HepG2 (cell line): ENCODE measurements around the gene FLAD1. TPM values are rescaled to one million over a fixed set of nuclear protein-coding genes. Genes with fewer than 3 reads are reported as not detected.

ENCODE experiments used
- CEBPG ChIP-seq: IDR thresholded peaks from 2 replicates; pipeline ENCODE4 v1.6.1; 2016
- FOXK1 ChIP-seq: sonication (generic); formaldehyde crosslinking; IDR thresholded peaks from 2 replicates; pipeline ENCODE4 v1.4.0; 2020; ENCODE audit warnings: low read depth, missing genetic modification reagents, borderline replicate concordance
- HCFC1 ChIP-seq: fragments of 150-350 bp; IDR thresholded peaks from 2 replicates; pipeline ENCODE4 v1.6.1; 2014; ENCODE audit warnings: low read depth, low read length
- HES4 ChIP-seq: sonication (generic); formaldehyde crosslinking; IDR thresholded peaks from 2 replicates; pipeline ENCODE4 v1.9.0; 2021; ENCODE audit warnings: mild to moderate bottlenecking, missing genetic modification reagents, borderline replicate concordance
- KMT2B ChIP-seq: IDR thresholded peaks from 2 replicates; pipeline ENCODE4 v1.6.1; 2016; ENCODE audit warnings: missing genetic modification reagents, missing compliant biosample characterization
- ZMYM4 ChIP-seq: sonication (generic); formaldehyde crosslinking; IDR thresholded peaks from 2 replicates; pipeline ENCODE4 v1.8.1; 2023; ENCODE audit warnings: mild to moderate bottlenecking, missing genetic modification reagents
- ZNF121 ChIP-seq: sonication (generic); formaldehyde crosslinking; IDR thresholded peaks from 2 replicates; pipeline ENCODE4 v1.5.0; 2020; ENCODE audit warnings: mild to moderate bottlenecking, missing genetic modification reagents
- ZNF136 ChIP-seq: sonication (generic); formaldehyde crosslinking; IDR thresholded peaks from 2 replicates; pipeline ENCODE4 v1.8.1; 2022; ENCODE audit warnings: low read depth, mild to moderate bottlenecking, moderate library complexity, missing genetic modification reagents
- ZNF264 ChIP-seq: sonication (generic); formaldehyde crosslinking; IDR thresholded peaks from 2 replicates; pipeline ENCODE4 v1.4.0; 2020; ENCODE audit warnings: missing genetic modification reagents
- ZNF484 ChIP-seq: sonication (generic); formaldehyde crosslinking; IDR thresholded peaks from 2 replicates; pipeline ENCODE4 v1.5.1; 2020; ENCODE audit warnings: mild to moderate bottlenecking, low read depth, missing genetic modification reagents, borderline replicate concordance
- ZNF598 ChIP-seq: sonication (generic); formaldehyde crosslinking; IDR thresholded peaks from 2 replicates; pipeline ENCODE4 v1.5.1; 2020; ENCODE audit warnings: mild to moderate bottlenecking, missing genetic modification reagents, borderline replicate concordance
- ZSCAN21 ChIP-seq: sonication (generic); formaldehyde crosslinking; IDR thresholded peaks from 2 replicates; pipeline ENCODE4 v1.8.0; 2022; ENCODE audit warnings: mild to moderate bottlenecking, missing genetic modification reagents, moderate library complexity, borderline replicate concordance
- ZZZ3 ChIP-seq: sonication (generic); formaldehyde crosslinking; IDR thresholded peaks from 2 replicates; pipeline ENCODE4 v1.4.0; 2020; ENCODE audit warnings: missing genetic modification reagents, mild to moderate bottlenecking, borderline replicate concordance
- polyA plus RNA-seq, 8 experiments: library from polyadenylated mRNA; depleted of rRNA in 3 of 8; stranded (reverse) in 7 of 8; unstranded in 1 of 8; fragments of >200 nt; fragmentation: Illumina TruSeq in 4 of 8; extraction: Trizol in 4 of 8; gene quantifications; 2 replicates each; pipeline versions ENCODE4 v1.2.1 to v1.2.3, GENCODE V29; 2011 to 2016; ENCODE audit warnings: low read depth in 4 of 8, missing spikeins in 1 of 8, mixed read lengths in 1 of 8; ENCODE audit not compliant: insufficient read depth in 1 of 8
- total RNA-seq, 5 experiments: library from RNA; depleted of rRNA; stranded (reverse); fragments of >200 nt; fragmentation: Illumina TruSeq; extraction: Trizol; gene quantifications; 2 replicates each; pipeline ENCODE4 v1.2.3, GENCODE V29; 2016; ENCODE audit warnings: low read depth in 1 of 5
- TF ChIP-seq, protein P1 (sequence below): conservative IDR thresholded peaks from 2 replicates; pipeline ENCODE4 v1.6.1; 2018; ENCODE audit warnings: missing genetic modification reagents
- TF ChIP-seq, protein P2 (sequence below): sonication (generic); formaldehyde crosslinking; IDR thresholded peaks from 2 replicates; pipeline ENCODE4 v1.5.0; 2020; ENCODE audit warnings: mild to moderate bottlenecking, missing genetic modification reagents
- TF ChIP-seq, protein P3 (sequence below): IDR thresholded peaks from 2 replicates; pipeline ENCODE4 v1.6.1; 2012; ENCODE audit warnings: inconsistent platforms
- TF ChIP-seq, protein P4 (sequence below): sonication (generic); formaldehyde crosslinking; IDR thresholded peaks from 2 replicates; pipeline ENCODE4 v1.4.0; 2020; ENCODE audit warnings: mild to moderate bottlenecking, missing genetic modification reagents
- TF ChIP-seq, protein P5 (sequence below): sonication (generic); formaldehyde crosslinking; IDR thresholded peaks from 2 replicates; pipeline ENCODE4 v1.5.0; 2020; ENCODE audit warnings: missing genetic modification reagents, mild to moderate bottlenecking, borderline replicate concordance
- TF ChIP-seq, protein P6 (sequence below): sonication (generic); formaldehyde crosslinking; conservative IDR thresholded peaks from 2 replicates; pipeline ENCODE4 v1.4.0; 2020; ENCODE audit warnings: missing genetic modification reagents
- TF ChIP-seq, protein P7 (sequence below): sonication (generic); formaldehyde crosslinking; IDR thresholded peaks from 2 replicates; pipeline ENCODE4 v1.4.0; 2020; ENCODE audit warnings: mild to moderate bottlenecking, missing genetic modification reagents

FLAD1 gene
- total and polyA plus RNA-seq, 2 of the 13 experiments (the other 11 are each of a cell fraction or from before 2014, with no cell fraction given), result 25.9 to 32.8 TPM

DNA sequence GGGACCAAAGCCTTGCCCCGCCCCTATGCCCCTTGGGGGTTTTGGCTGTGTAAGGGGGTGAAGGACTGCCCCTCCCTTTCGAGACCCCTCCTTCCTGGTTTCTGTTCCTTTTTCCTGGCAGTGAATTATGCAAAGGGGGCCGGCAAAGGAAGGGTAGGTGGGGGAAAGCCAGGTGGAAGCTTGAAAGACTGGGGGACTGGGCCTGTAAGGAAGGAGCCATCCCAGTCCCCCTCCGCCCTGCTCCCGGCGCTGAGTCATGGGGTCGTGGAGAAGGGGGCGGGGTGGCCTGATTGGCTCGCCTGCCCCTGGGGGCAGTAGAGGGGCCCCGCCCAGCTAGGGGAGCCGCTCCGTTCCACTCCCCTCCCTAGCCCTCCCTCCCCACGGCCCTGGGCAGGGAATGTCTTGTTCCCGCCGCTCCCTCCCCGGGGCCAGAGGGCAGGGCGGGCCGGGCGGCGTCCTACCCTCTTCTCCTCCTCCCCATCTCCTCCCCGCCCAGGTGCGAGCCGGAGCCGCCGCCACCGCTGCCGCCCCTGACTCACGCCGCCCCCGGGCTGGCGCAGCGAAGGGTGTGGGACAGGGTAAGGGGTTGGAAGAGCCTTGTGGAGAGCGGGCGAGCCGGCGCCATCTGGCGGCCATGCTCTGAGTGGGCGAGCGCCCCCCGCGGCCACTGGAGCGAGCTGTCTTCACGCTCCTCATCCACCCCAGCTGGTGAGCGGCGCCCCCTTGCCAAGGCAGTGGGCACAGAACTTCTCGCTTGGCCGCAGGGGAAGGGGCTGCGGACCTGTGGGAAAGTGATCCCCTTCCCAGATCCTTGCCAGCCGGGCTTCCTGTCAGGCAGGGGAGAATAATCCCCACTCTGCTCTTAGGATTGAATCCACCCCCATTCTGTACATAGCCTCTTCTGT is 34.1 kb downstream of the FLAD1 start (continued):
- TF ChIP-seq, protein P1, sequence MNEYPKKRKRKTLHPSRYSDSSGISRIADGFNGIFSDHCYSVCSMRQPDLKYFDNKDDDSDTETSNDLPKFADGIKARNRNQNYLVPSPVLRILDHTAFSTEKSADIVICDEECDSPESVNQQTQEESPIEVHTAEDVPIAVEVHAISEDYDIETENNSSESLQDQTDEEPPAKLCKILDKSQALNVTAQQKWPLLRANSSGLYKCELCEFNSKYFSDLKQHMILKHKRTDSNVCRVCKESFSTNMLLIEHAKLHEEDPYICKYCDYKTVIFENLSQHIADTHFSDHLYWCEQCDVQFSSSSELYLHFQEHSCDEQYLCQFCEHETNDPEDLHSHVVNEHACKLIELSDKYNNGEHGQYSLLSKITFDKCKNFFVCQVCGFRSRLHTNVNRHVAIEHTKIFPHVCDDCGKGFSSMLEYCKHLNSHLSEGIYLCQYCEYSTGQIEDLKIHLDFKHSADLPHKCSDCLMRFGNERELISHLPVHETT (CRISPR knock-in tag), result peak; percentile 73
- 0 out of 2 replicates have a peak, but pooled peaks have one; percentile 20 for TF ChIP-seq ZNF264 (CRISPR knock-in tag)
- TF ChIP-seq KMT2B (CRISPR knock-in tag), result peak; percentile 62; the same call in 1 of the 2 replicates
- 0 out of 2 replicates have a peak, but pooled peaks have one; percentile 43 for TF ChIP-seq ZNF121
- TF ChIP-seq, protein P2, sequence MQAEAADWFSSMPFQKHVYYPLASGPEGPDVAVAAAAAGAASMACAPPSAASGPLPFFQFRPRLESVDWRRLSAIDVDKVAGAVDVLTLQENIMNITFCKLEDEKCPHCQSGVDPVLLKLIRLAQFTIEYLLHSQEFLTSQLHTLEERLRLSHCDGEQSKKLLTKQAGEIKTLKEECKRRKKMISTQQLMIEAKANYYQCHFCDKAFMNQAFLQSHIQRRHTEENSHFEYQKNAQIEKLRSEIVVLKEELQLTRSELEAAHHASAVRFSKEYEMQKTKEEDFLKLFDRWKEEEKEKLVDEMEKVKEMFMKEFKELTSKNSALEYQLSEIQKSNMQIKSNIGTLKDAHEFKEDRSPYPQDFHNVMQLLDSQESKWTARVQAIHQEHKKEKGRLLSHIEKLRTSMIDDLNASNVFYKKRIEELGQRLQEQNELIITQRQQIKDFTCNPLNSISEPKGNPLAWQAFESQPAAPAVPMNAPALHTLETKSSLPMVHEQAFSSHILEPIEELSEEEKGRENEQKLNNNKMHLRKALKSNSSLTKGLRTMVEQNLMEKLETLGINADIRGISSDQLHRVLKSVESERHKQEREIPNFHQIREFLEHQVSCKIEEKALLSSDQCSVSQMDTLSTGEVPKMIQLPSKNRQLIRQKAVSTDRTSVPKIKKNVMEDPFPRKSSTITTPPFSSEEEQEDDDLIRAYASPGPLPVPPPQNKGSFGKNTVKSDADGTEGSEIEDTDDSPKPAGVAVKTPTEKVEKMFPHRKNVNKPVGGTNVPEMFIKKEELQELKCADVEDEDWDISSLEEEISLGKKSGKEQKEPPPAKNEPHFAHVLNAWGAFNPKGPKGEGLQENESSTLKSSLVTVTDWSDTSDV, result no peak
- TF ChIP-seq, protein P3, sequence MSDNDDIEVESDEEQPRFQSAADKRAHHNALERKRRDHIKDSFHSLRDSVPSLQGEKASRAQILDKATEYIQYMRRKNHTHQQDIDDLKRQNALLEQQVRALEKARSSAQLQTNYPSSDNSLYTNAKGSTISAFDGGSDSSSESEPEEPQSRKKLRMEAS, result peak; percentile 79
- peak; percentile 8; the same call in 1 of the 2 replicates for TF ChIP-seq HCFC1
- TF ChIP-seq, protein P4, sequence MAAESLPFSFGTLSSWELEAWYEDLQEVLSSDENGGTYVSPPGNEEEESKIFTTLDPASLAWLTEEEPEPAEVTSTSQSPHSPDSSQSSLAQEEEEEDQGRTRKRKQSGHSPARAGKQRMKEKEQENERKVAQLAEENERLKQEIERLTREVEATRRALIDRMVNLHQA, result no peak
- TF ChIP-seq, protein P5, sequence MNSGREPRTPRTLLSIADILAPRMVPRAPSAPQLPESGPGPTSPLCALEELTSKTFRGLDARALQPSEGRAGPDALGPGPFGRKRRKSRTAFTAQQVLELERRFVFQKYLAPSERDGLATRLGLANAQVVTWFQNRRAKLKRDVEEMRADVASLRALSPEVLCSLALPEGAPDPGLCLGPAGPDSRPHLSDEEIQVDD (CRISPR knock-in tag), result no peak
- TF ChIP-seq ZNF136 (CRISPR knock-in tag), result peak; percentile 84; the same call in 1 of the 2 replicates
- TF ChIP-seq, protein P6, sequence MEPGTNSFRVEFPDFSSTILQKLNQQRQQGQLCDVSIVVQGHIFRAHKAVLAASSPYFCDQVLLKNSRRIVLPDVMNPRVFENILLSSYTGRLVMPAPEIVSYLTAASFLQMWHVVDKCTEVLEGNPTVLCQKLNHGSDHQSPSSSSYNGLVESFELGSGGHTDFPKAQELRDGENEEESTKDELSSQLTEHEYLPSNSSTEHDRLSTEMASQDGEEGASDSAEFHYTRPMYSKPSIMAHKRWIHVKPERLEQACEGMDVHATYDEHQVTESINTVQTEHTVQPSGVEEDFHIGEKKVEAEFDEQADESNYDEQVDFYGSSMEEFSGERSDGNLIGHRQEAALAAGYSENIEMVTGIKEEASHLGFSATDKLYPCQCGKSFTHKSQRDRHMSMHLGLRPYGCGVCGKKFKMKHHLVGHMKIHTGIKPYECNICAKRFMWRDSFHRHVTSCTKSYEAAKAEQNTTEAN (CRISPR knock-in tag), result no peak
- peak; percentile 83 for TF ChIP-seq ZSCAN21 (CRISPR knock-in tag)
- TF ChIP-seq ZZZ3 (CRISPR knock-in tag), result no peak
- TF ChIP-seq HES4 (CRISPR knock-in tag), result no peak
- peak; percentile 59; the same call in 1 of the 2 replicates for TF ChIP-seq ZNF598 (CRISPR knock-in tag)
- peak; percentile 68; the same call in 1 of the 2 replicates for TF ChIP-seq ZMYM4
- TF ChIP-seq, protein P7, sequence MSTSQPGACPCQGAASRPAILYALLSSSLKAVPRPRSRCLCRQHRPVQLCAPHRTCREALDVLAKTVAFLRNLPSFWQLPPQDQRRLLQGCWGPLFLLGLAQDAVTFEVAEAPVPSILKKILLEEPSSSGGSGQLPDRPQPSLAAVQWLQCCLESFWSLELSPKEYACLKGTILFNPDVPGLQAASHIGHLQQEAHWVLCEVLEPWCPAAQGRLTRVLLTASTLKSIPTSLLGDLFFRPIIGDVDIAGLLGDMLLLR (CRISPR knock-in tag), result peak; percentile 63; the same call in 1 of the 2 replicates
- no peak; the same call in 1 of the 2 replicates for TF ChIP-seq CEBPG (CRISPR knock-in tag)
- TF ChIP-seq ZNF484, result no peak
- TF ChIP-seq FOXK1 (CRISPR knock-in tag), result peak; percentile 46; the same call in 1 of the 2 replicates
